Measurements from ENCODE around the gene ACADL.

Gene ACADL

GRCh38 chr2:210224941-210225672 is at the start of gene ACADL:
Gene ACADL (minus strand): TSS chr2:210225447. CDS start chr2:210225263, 184 bp downstream.
- peak within 1 kb of the TSS; percentile 55 for H3K4me3 ChIP-seq (ENCODE audit: low read depth, low read length)
- peak; percentile 31 for DNase-seq (ENCODE audit: low read depth)

DNA sequence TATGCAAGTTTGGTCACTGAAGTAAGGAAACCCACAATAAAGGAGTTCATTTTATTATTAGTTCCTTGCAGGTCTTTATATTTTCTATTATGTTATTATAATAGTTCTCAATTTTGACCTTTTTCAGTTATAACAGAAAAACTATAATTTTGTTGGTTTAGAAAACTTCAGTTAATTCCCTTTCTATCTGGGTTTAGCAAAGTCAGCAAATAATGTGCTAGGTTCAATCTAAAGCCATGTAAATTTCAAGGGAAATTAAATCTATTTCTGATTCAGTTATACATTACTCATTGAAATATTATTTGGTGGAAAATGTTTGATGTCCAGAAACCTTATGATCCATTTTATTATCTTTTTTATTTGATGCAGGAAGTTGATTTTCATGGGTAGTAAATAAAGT is 46.1 kb upstream of the ACADL start:
- DNase-seq (ENCODE audit: low read depth), result no peak
- H3K4me3 ChIP-seq (ENCODE audit: low read depth, low read length), result no peak overlapping the region
- TF ChIP-seq, protein P1, sequence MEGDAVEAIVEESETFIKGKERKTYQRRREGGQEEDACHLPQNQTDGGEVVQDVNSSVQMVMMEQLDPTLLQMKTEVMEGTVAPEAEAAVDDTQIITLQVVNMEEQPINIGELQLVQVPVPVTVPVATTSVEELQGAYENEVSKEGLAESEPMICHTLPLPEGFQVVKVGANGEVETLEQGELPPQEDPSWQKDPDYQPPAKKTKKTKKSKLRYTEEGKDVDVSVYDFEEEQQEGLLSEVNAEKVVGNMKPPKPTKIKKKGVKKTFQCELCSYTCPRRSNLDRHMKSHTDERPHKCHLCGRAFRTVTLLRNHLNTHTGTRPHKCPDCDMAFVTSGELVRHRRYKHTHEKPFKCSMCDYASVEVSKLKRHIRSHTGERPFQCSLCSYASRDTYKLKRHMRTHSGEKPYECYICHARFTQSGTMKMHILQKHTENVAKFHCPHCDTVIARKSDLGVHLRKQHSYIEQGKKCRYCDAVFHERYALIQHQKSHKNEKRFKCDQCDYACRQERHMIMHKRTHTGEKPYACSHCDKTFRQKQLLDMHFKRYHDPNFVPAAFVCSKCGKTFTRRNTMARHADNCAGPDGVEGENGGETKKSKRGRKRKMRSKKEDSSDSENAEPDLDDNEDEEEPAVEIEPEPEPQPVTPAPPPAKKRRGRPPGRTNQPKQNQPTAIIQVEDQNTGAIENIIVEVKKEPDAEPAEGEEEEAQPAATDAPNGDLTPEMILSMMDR (conservative IDR thresholded peaks at IDR 0.05; ENCODE audit: low read depth, low read length), result no peak

More at GRCh38 chr2:210224941-210225672, at the start of gene ACADL:
- TF ChIP-seq, protein P1 (conservative IDR thresholded peaks at IDR 0.05; ENCODE audit: low read depth, low read length), result no peak

- H3K4me3 ChIP-seq (ENCODE audit: low read depth, low read length), result no peak overlapping the region
- TF ChIP-seq, protein P1 (conservative IDR thresholded peaks at IDR 0.05; ENCODE audit: low read depth, low read length), result no peak
- no peak for DNase-seq (ENCODE audit: low read depth)
Measured at GRCh38 chr2:210269148-210269547, 43.9 kb upstream of the ACADL start.

- H3K4me3 ChIP-seq (ENCODE audit: low read depth, low read length), result no peak overlapping the region
- DNase-seq (ENCODE audit: low read depth), result no peak
- TF ChIP-seq, protein P1 (conservative IDR thresholded peaks at IDR 0.05; ENCODE audit: low read depth, low read length), result no peak
Measured at GRCh38 chr2:210268281-210268680, 43.0 kb upstream of the ACADL start.

GRCh38 chr2:210267698-210268097 is 42.5 kb upstream of the ACADL start:
- no peak overlapping the region for H3K4me3 ChIP-seq (ENCODE audit: low read depth, low read length)
- TF ChIP-seq, protein P1 (conservative IDR thresholded peaks at IDR 0.05; ENCODE audit: low read depth, low read length), result no peak
- DNase-seq (ENCODE audit: low read depth), result no peak

DNA sequence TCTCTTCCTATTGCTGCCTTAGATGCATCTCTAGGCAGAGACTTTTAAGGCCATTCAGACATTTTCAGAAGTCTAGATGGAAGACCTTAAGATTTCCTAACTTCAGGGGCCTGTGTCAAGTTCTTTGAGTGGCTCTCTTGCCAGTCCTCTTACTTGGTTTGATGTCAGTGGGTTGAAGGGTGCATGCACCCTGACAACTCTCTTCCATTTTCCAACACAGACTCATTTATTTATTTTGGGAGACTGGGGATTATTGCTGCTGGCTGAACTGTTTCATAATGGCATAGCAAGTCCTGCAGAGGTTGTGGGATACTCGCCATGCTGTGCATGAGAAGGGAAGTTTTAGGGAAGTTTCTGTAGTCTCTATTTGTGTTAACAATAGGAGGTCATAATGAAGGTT is 39.0 kb upstream of the ACADL start:
- no peak overlapping the region for H3K4me3 ChIP-seq (ENCODE audit: low read depth, low read length)
- TF ChIP-seq, protein P1 (conservative IDR thresholded peaks at IDR 0.05; ENCODE audit: low read depth, low read length), result no peak
- DNase-seq (ENCODE audit: low read depth), result no peak

- TF ChIP-seq, protein P1 (conservative IDR thresholded peaks at IDR 0.05; ENCODE audit: low read depth, low read length), result no peak
- no peak for DNase-seq (ENCODE audit: low read depth)
- H3K4me3 ChIP-seq (ENCODE audit: low read depth, low read length), result no peak overlapping the region
Measured at GRCh38 chr2:210263841-210264240, 38.6 kb upstream of the ACADL start.
